Measurements from ENCODE around the gene MBD4.

- TF ChIP-seq POLR2AphosphoS5 (IDR thresholded peaks at IDR 0.05; ENCODE audit: borderline replicate concordance, low read depth, low read length) = no peak
- TF ChIP-seq EZH2 (IDR thresholded peaks at IDR 0.05) = no peak
- no peak for TF ChIP-seq FOXP2 (optimal IDR thresholded peaks at IDR 0.05; ENCODE audit: control extremely low read depth, extremely low read length, insufficient read depth)
These were observed 46.2 kb upstream of the MBD4 start for GRCh38 chr3:129485721-129486663.

Data from SK-N-MC (cell line).